Fibroblast of mammary gland (primary cell): ENCODE results near the gene DLX5.

ENCODE experiments used
- DNase-seq: peaks from one replicate; pipeline ENCODE4 v3.0.0-alpha.2; 2010; ENCODE audit warnings: low read depth
- H3K4me3 ChIP-seq: 2 replicates; pipeline ENCODE4 v1.5.1; 2011; ENCODE audit warnings: low read depth, mild to moderate bottlenecking, low read length, moderate library complexity; ENCODE audit not compliant: control insufficient read depth
- CTCF ChIP-seq: conservative IDR thresholded peaks from 2 replicates; pipeline ENCODE4 v1.5.1; 2011; ENCODE audit warnings: low read depth, low read length, inconsistent platforms; ENCODE audit not compliant: control insufficient read depth, insufficient read depth

DLX5 gene

GRCh38 chr7:97008275-97008917, 16.2 kb downstream of the DLX5 start:
- DNase-seq = no peak
- H3K4me3 ChIP-seq = no peak overlapping the region
- TF ChIP-seq CTCF = no peak

- TF ChIP-seq CTCF = no peak
- no peak overlapping the region for H3K4me3 ChIP-seq
- no peak for DNase-seq
These were observed 17.1 kb downstream of the DLX5 start for GRCh38 chr7:97007583-97007861.

GRCh38 chr7:97006816-97007582, 17.6 kb downstream of the DLX5 start:
- H3K4me3 ChIP-seq = no peak overlapping the region
- no peak for TF ChIP-seq CTCF
- no peak for DNase-seq

GRCh38 chr7:97006055-97006815, 18.4 kb downstream of the DLX5 start:
- TF ChIP-seq CTCF = no peak
- H3K4me3 ChIP-seq = peak overlapping the region; percentile 12
- DNase-seq = peak; percentile 15

GRCh38 chr7:97005183-97006054, 19.2 kb downstream of the DLX5 start, which contains the start of gene DLX6:
Gene DLX6 (plus strand): TSS chr7:97005553. CDS start chr7:97005978, 425 bp downstream.
- peak within 1 kb of the TSS; percentile 12 for H3K4me3 ChIP-seq
- TF ChIP-seq CTCF = no peak
- DNase-seq = peak; percentile 56
